ENCODE results near the gene COX20. TPM values are rescaled to one million over a fixed set of nuclear protein-coding genes. Genes with fewer than 3 reads are reported as not detected.
"Not testable (repeated sequence)": the region's sequence is repeated elsewhere in the genome, so short reads cannot be mapped to it uniquely, and the experiment has no call there.

Gene COX20
- polyA plus RNA-seq, 3 donors: 15.8 to 21.6 (median 17.9) TPM

- Histone ChIP-seq H3K4me3 (replicated peaks in 1 of 3; ENCODE audit: low read depth in 2 of 3, low read length in 3 of 3) (no peak overlapping the region), H3K27me3 (ENCODE audit: control insufficient read depth in 2 of 2, insufficient read depth in 2 of 2, low read length in 2 of 2) (no peaks in the 10 kb centered on the region), H3K27ac (ENCODE audit: low read depth in 1 of 2, low read length in 2 of 2) (no peak overlapping the region), H3K4me1 (ENCODE audit: control insufficient read depth in 1 of 2, insufficient read depth in 2 of 2, low read length in 2 of 2) (no peaks in the 10 kb centered on the region), H2AFZ (ENCODE audit: insufficient read depth, low read depth, low read length, poor library complexity, severe bottlenecking) (no peak overlapping the region), H3K79me2 (ENCODE audit: insufficient read depth, low read length) (no peaks in the 10 kb centered on the region), H3K9ac (ENCODE audit: insufficient read depth, low read length, poor library complexity, severe bottlenecking) (no peak overlapping the region), H4K20me1 (ENCODE audit: insufficient read depth, low read length) (no peaks in the 10 kb centered on the region), H3K36me3 (replicated peaks in 1 of 2; ENCODE audit: control insufficient read depth in 1 of 2, insufficient read depth in 2 of 2, low read length in 2 of 2) (no peaks in the 10 kb centered on the region), H3K4me2 (replicated peaks; ENCODE audit: extremely low read depth, low read length, poor library complexity, severe bottlenecking) (no peak overlapping the region), H3K9me3 (replicated peaks in 1 of 2; ENCODE audit: control insufficient read depth in 1 of 2, insufficient read depth in 1 of 2, low read length in 2 of 2) (no peaks in the 10 kb centered on the region)
- H3K27me3 Mint-ChIP-seq (ENCODE audit: low read depth in 3 of 3): peaks cover 3 to 8% (median 6%) of the 10 kb centered on the region in 3 donors
- intact Hi-C loops (cut with micrococcal nuclease): no loop called here
- no peak overlapping the region for H3K4me3 Mint-ChIP-seq
- no peak for TF ChIP-seq CTCF (IDR thresholded peaks at IDR 0.05)
- no peaks in the 10 kb centered on the region for H3K4me1 Mint-ChIP-seq
- no peak overlapping the region for H3K27ac Mint-ChIP-seq
- no peak for DNase-seq
- 92% methylated on average over 9 of the region's 9 CpGs for WGBS (ENCODE audit: insufficient coverage)
- H3K36me3 Mint-ChIP-seq: no peaks in the 10 kb centered on the region
- peaks cover 0 to 3% (median 0%) of the 10 kb centered on the region in 7 donors for H3K9me3 Mint-ChIP-seq
These were observed 41.4 kb upstream of the COX20 start for GRCh38 chr1:244794071-244794470.

DNA sequence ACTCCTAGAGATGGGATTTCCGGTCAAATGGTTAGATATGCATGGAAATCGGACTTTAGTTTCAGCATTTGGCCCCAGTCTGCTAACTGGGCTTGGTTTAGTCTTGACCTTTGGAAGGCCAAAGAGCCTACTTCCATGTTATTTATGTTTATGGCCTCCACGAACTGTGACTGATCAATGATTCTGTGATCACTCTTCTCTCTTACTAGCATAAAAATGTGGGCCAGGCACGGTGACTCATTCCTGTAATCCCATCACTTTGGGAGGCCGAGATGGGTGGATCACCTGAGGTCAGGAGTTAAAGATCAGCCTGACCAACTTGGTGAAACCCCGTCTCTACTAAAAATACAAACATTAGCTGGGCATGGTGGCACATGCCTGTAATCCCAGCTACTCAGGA, 40.9 kb upstream of the COX20 start:
- H3K9ac ChIP-seq (ENCODE audit: insufficient read depth, low read length, poor library complexity, severe bottlenecking); H4K20me1 ChIP-seq (ENCODE audit: insufficient read depth, low read length); H3K9me3 ChIP-seq (replicated peaks in 1 of 2; ENCODE audit: control insufficient read depth in 1 of 2, insufficient read depth in 1 of 2, low read length in 2 of 2); H3K79me2 ChIP-seq (ENCODE audit: insufficient read depth, low read length); H3K27me3 Mint-ChIP-seq (ENCODE audit: low read depth in 3 of 3); H2AFZ ChIP-seq (ENCODE audit: insufficient read depth, low read depth, low read length, poor library complexity, severe bottlenecking); H3K9me3 Mint-ChIP-seq; H3K36me3 Mint-ChIP-seq; intact Hi-C loops (cut with micrococcal nuclease); H3K27ac Mint-ChIP-seq; H3K27me3 ChIP-seq (ENCODE audit: control insufficient read depth in 2 of 2, insufficient read depth in 2 of 2, low read length in 2 of 2); DNase-seq; H3K4me3 ChIP-seq (replicated peaks in 1 of 3; ENCODE audit: low read depth in 2 of 3, low read length in 3 of 3); H3K27ac ChIP-seq (ENCODE audit: low read depth in 1 of 2, low read length in 2 of 2); H3K36me3 ChIP-seq (replicated peaks in 1 of 2; ENCODE audit: control insufficient read depth in 1 of 2, insufficient read depth in 2 of 2, low read length in 2 of 2); H3K4me1 ChIP-seq (ENCODE audit: control insufficient read depth in 1 of 2, insufficient read depth in 2 of 2, low read length in 2 of 2); H3K4me1 Mint-ChIP-seq; H3K4me3 Mint-ChIP-seq; H3K4me2 ChIP-seq (replicated peaks; ENCODE audit: extremely low read depth, low read length, poor library complexity, severe bottlenecking): not testable (repeated sequence)
- 100% methylated on average over 2 of the region's 6 CpGs for WGBS (ENCODE audit: insufficient coverage)
